HG03025 (cell line): ENCODE data around the gene CAPSL.
A peak's percentile ranks its signal among the peaks of the same experiment; 100 is the strongest.
"Not testable (repeated sequence)": the region's sequence is repeated elsewhere in the genome, so short reads cannot be mapped to it uniquely, and the experiment has no call there.

Experiments used
- ATAC-seq: cut with Tn5 transposase; IDR thresholded peaks from one replicate; pipeline ENCODE4 v1.9.1; 2021; ENCODE audit warnings: mild to moderate bottlenecking, moderate library complexity; ENCODE audit not compliant: unreplicated experiment, low FRiP score

Gene CAPSL

GRCh38 chr5:35908814-35909213, 29.6 kb downstream of the CAPSL start:
- ATAC-seq: no peak

- ATAC-seq: no peak
Measured at GRCh38 chr5:35908228-35908627, 30.2 kb downstream of the CAPSL start.

- peak; percentile 73 for ATAC-seq
Measured at GRCh38 chr5:35904443-35905132, 33.8 kb downstream of the CAPSL start.

GRCh38 chr5:35903631-35904203, 34.7 kb downstream of the CAPSL start:
- ATAC-seq: no peak

- ATAC-seq: peak; percentile 39
Measured at GRCh38 chr5:35902046-35902672, 36.3 kb downstream of the CAPSL start.

- no peak for ATAC-seq
Measured at GRCh38 chr5:35900972-35901695, 37.3 kb downstream of the CAPSL start.

GRCh38 chr5:35899800-35900199, 38.6 kb downstream of the CAPSL start:
- ATAC-seq: no peak

GRCh38 chr5:35898952-35899660, 39.3 kb downstream of the CAPSL start:
- no peak for ATAC-seq

- no peak for ATAC-seq
Measured at GRCh38 chr5:35894131-35894530, 44.3 kb downstream of the CAPSL start.

- ATAC-seq: not testable (repeated sequence)
Measured at GRCh38 chr5:35892799-35893198, 45.6 kb downstream of the CAPSL start.

- no peak for ATAC-seq
Measured at GRCh38 chr5:35890021-35891020, 48.1 kb downstream of the CAPSL start.

- ATAC-seq: no peak
Measured at GRCh38 chr5:35887321-35888100, 50.9 kb downstream of the CAPSL start.

GRCh38 chr5:35886381-35886780, 52.0 kb downstream of the CAPSL start:
- ATAC-seq: no peak

GRCh38 chr5:35884773-35885172, 53.6 kb downstream of the CAPSL start:
- ATAC-seq: peak; percentile 24

- ATAC-seq: peak; percentile 88
Measured at GRCh38 chr5:35884191-35884769, 54.1 kb downstream of the CAPSL start.

- ATAC-seq: no peak
Measured at GRCh38 chr5:35881758-35882157, 56.7 kb downstream of the CAPSL start.

- no peak for ATAC-seq
Measured at GRCh38 chr5:35880156-35880555, 58.3 kb downstream of the CAPSL start.

- ATAC-seq: no peak
Measured at GRCh38 chr5:35879649-35880048, 58.8 kb downstream of the CAPSL start.
